Activated CD4-positive, alpha-beta T cell treated with anti-CD3 and anti-CD28 coated beads, Interleukin-2, amount 10 ng/mL, durations not matched to agents 7 days and 5 days (primary cell): ENCODE data around the gene CLDN20. TPM values are rescaled to one million over a fixed set of nuclear protein-coding genes. Genes with fewer than 3 reads are reported as not detected.
A peak's percentile ranks its signal among the peaks of the same experiment; 100 is the strongest.
"Not testable (repeated sequence)": the region's sequence is repeated elsewhere in the genome, so short reads cannot be mapped to it uniquely, and the experiment has no call there.

Experiments used
- CTCF ChIA-PET: fragments of 350-600 bp; sonication (Branson Sonifier 250); formaldehyde crosslinking; loops from one replicate; lab custom pipeline; 2021; ENCODE audit warnings: antibody characterized with exemption; lab: Charles Lee
- POLR2A ChIA-PET: fragments of 350-600 bp; sonication (Branson Sonifier 250); formaldehyde crosslinking; loops from one replicate; lab custom pipeline; 2021; ENCODE audit warnings: antibody characterized with exemption; lab: Charles Lee
- DNase-seq: peaks from one replicate; pipeline ENCODE4 v3.0.0-alpha.2; 2020
- H3K27ac Mint-ChIP-seq: one replicate; pipeline ENCODE4 v1.8.0; 2021; ENCODE audit warnings: mild to moderate bottlenecking, moderate library complexity, mixed read lengths
- H3K27me3 Mint-ChIP-seq: one replicate; pipeline ENCODE4 v1.8.0; 2021; ENCODE audit warnings: mixed read lengths
- H3K36me3 Mint-ChIP-seq: one replicate; pipeline ENCODE4 v1.8.0; 2021; ENCODE audit warnings: low read depth, mixed read lengths
- H3K4me1 Mint-ChIP-seq: one replicate; pipeline ENCODE4 v1.8.0; 2021; ENCODE audit warnings: mixed read lengths
- H3K4me3 Mint-ChIP-seq: one replicate; pipeline ENCODE4 v1.8.0; 2021; ENCODE audit warnings: mild to moderate bottlenecking, moderate library complexity, mixed read lengths
- H3K9me3 Mint-ChIP-seq: one replicate; pipeline ENCODE4 v1.8.0; 2021; ENCODE audit warnings: mixed read lengths
- total RNA-seq, 2 experiments: library from RNA; stranded (reverse); gene quantifications; one replicate each; pipeline ENCODE4 v1.2.3, GENCODE V29; 2021

Gene CLDN20
- total RNA-seq, 2 experiments from 2014 or later: not detected

- ChIA-PET CTCF (no interaction called here), POLR2A (no interaction called here)
- Mint-ChIP-seq H3K36me3 (peaks cover 47% of the 10 kb centered on the region), H3K4me1 (peaks cover 41% of the 10 kb centered on the region), H3K27me3 (no peaks in the 10 kb centered on the region), H3K4me3 (no peak overlapping the region), H3K9me3 (no peaks in the 10 kb centered on the region), H3K27ac (no peak overlapping the region)
- no peak for DNase-seq
Observed at GRCh38 chr6:155309150-155309549, 45.3 kb downstream of the CLDN20 start.

- Mint-ChIP-seq H3K36me3 (peaks cover 41% of the 10 kb centered on the region), H3K27ac (no peak overlapping the region), H3K27me3 (no peaks in the 10 kb centered on the region), H3K9me3 (no peaks in the 10 kb centered on the region), H3K4me1 (peaks cover 49% of the 10 kb centered on the region), H3K4me3 (no peak overlapping the region)
- no peak for DNase-seq
- ChIA-PET POLR2A (no interaction called here), CTCF (interaction anchor here (0.6 kb wide), 1 partner anchor 637 kb away, joined by 4 read pairs; no protein-coding TSS in a partner anchor)
Observed at GRCh38 chr6:155310596-155310995, 46.8 kb downstream of the CLDN20 start.

GRCh38 chr6:155311086-155311485 lies 47.3 kb downstream of the CLDN20 start:
- ChIA-PET CTCF (interaction anchor here (0.6 kb wide), 1 partner anchor 638 kb away, joined by 4 read pairs; no protein-coding TSS in a partner anchor), POLR2A (no interaction called here)
- H3K4me1 Mint-ChIP-seq: peaks cover 51% of the 10 kb centered on the region
- H3K9me3 Mint-ChIP-seq: no peaks in the 10 kb centered on the region
- H3K27me3 Mint-ChIP-seq: no peaks in the 10 kb centered on the region
- H3K27ac Mint-ChIP-seq: no peak overlapping the region
- DNase-seq: no peak
- H3K36me3 Mint-ChIP-seq: peaks cover 41% of the 10 kb centered on the region
- no peak overlapping the region for H3K4me3 Mint-ChIP-seq

GRCh38 chr6:155311583-155311982 lies 47.8 kb downstream of the CLDN20 start:
- H3K36me3 Mint-ChIP-seq: peaks cover 36% of the 10 kb centered on the region
- POLR2A ChIA-PET: interaction anchor here (0.5 kb wide), 1 partner anchor 355 kb away, joined by 4 read pairs; no protein-coding TSS in a partner anchor
- H3K4me1 Mint-ChIP-seq: peaks cover 49% of the 10 kb centered on the region
- CTCF ChIA-PET: no interaction called here
- no peak overlapping the region for H3K4me3 Mint-ChIP-seq
- H3K9me3 Mint-ChIP-seq: no peaks in the 10 kb centered on the region
- DNase-seq: no peak
- H3K27ac Mint-ChIP-seq: no peak overlapping the region
- no peaks in the 10 kb centered on the region for H3K27me3 Mint-ChIP-seq

- CTCF ChIA-PET: interaction anchor here (0.9 to 2.1 kb wide), 3 partner anchors 15 to 136 kb away, joined by 3 to 5 read pairs (median 4); no protein-coding TSS in a partner anchor
- POLR2A ChIA-PET, H3K27ac Mint-ChIP-seq, H3K9me3 Mint-ChIP-seq, DNase-seq, H3K27me3 Mint-ChIP-seq: not testable (repeated sequence)
- Mint-ChIP-seq H3K4me1 (peaks cover 45% of the 10 kb centered on the region), H3K36me3 (peaks cover 29% of the 10 kb centered on the region), H3K4me3 (peak overlapping the region; percentile 91)
Observed at GRCh38 chr6:155312950-155313349, 49.1 kb downstream of the CLDN20 start.

- ChIA-PET CTCF (interaction anchor here (0.6 to 2.1 kb wide), 3 partner anchors 14 to 314 kb away, joined by 3 to 5 read pairs (median 3); no protein-coding TSS in a partner anchor), POLR2A (interaction anchor here (0.6 kb wide), 1 partner anchor 106 kb away, joined by 5 read pairs; no protein-coding TSS in a partner anchor)
- DNase-seq: no peak
- Mint-ChIP-seq H3K36me3 (peaks cover 25% of the 10 kb centered on the region), H3K9me3 (no peaks in the 10 kb centered on the region), H3K27me3 (no peaks in the 10 kb centered on the region), H3K4me3 (peak overlapping the region; percentile 91), H3K27ac (peak overlapping the region; percentile 96), H3K4me1 (peaks cover 45% of the 10 kb centered on the region)
Observed at GRCh38 chr6:155313602-155314091, 49.8 kb downstream of the CLDN20 start.

- ChIA-PET CTCF (interaction anchor here (0.6 to 2.1 kb wide), 6 partner anchors 13 to 1961 kb away, joined by 3 to 5 read pairs (median 3); no protein-coding TSS in a partner anchor), POLR2A (interaction anchor here (0.6 to 0.9 kb wide), 3 partner anchors 105 to 1815 kb away, joined by 4 to 6 read pairs (median 5); no protein-coding TSS in a partner anchor)
- H3K27ac Mint-ChIP-seq: peak within 1 kb of the TSS; percentile 96
- peaks cover 43% of the 10 kb centered on the region for H3K4me1 Mint-ChIP-seq
- peak; percentile 99 for DNase-seq
- no peaks in the 10 kb centered on the region for H3K9me3 Mint-ChIP-seq
- H3K4me3 Mint-ChIP-seq: peak within 1 kb of the TSS; percentile 91
- H3K36me3 Mint-ChIP-seq: peaks cover 22% of the 10 kb centered on the region
- no peaks in the 10 kb centered on the region for H3K27me3 Mint-ChIP-seq
Observed at GRCh38 chr6:155314092-155314772, 50.4 kb downstream of the CLDN20 start, which contains the start of gene TFB1M. TSS of gene TFB1M (minus strand) at chr6:155314484. CDS start at chr6:155314428, 56 bp downstream.

- peak overlapping the region; percentile 91 for H3K4me3 Mint-ChIP-seq
- POLR2A ChIA-PET: interaction anchor here (0.6 to 0.9 kb wide), 4 partner anchors 136 to 1814 kb away, joined by 4 to 6 read pairs (median 4); no protein-coding TSS in a partner anchor
- no peaks in the 10 kb centered on the region for H3K27me3 Mint-ChIP-seq
- H3K36me3 Mint-ChIP-seq: peaks cover 20% of the 10 kb centered on the region
- DNase-seq: peak; percentile 69
- H3K4me1 Mint-ChIP-seq: peaks cover 46% of the 10 kb centered on the region
- peak overlapping the region; percentile 96 for H3K27ac Mint-ChIP-seq
- CTCF ChIA-PET: interaction anchor here (0.6 to 2.9 kb wide), 8 partner anchors 15 to 1960 kb away, joined by 3 to 11 read pairs (median 4); no protein-coding TSS in a partner anchor
- no peaks in the 10 kb centered on the region for H3K9me3 Mint-ChIP-seq
Observed at GRCh38 chr6:155314773-155315515, 51.1 kb downstream of the CLDN20 start.

- H3K27ac Mint-ChIP-seq: peak overlapping the region; percentile 96
- DNase-seq: no peak
- H3K36me3 Mint-ChIP-seq: peaks cover 17% of the 10 kb centered on the region
- ChIA-PET POLR2A (interaction anchor here (0.6 to 0.9 kb wide), 3 partner anchors 137 to 1813 kb away, joined by 4 to 6 read pairs (median 5); no protein-coding TSS in a partner anchor), CTCF (interaction anchor here (0.6 to 2.9 kb wide), 7 partner anchors 8 to 1959 kb away, joined by 3 to 11 read pairs (median 4); no protein-coding TSS in a partner anchor)
- peaks cover 44% of the 10 kb centered on the region for H3K4me1 Mint-ChIP-seq
- no peaks in the 10 kb centered on the region for H3K27me3 Mint-ChIP-seq
- H3K4me3 Mint-ChIP-seq: peak overlapping the region; percentile 91
- H3K9me3 Mint-ChIP-seq: no peaks in the 10 kb centered on the region
Observed at GRCh38 chr6:155315516-155315871, 51.7 kb downstream of the CLDN20 start.

- H3K4me1 Mint-ChIP-seq: peaks cover 41% of the 10 kb centered on the region
- POLR2A ChIA-PET: interaction anchor here (0.6 to 0.7 kb wide), 2 partner anchors 18 to 99 kb away, joined by 3 to 4 read pairs; no protein-coding TSS in a partner anchor
- peaks cover 13% of the 10 kb centered on the region for H3K36me3 Mint-ChIP-seq
- CTCF ChIA-PET: interaction anchor here (0.5 to 2.9 kb wide), 6 partner anchors 9 to 642 kb away, joined by 3 to 11 read pairs (median 4); no protein-coding TSS in a partner anchor
- H3K27me3 Mint-ChIP-seq: no peaks in the 10 kb centered on the region
- DNase-seq: no peak
- no peaks in the 10 kb centered on the region for H3K9me3 Mint-ChIP-seq
- no peak overlapping the region for H3K4me3 Mint-ChIP-seq
- H3K27ac Mint-ChIP-seq: no peak overlapping the region
Observed at GRCh38 chr6:155316419-155316818, 52.6 kb downstream of the CLDN20 start.

GRCh38 chr6:155317186-155317585 lies 53.4 kb downstream of the CLDN20 start:
- H3K9me3 Mint-ChIP-seq: no peaks in the 10 kb centered on the region
- H3K27me3 Mint-ChIP-seq: no peaks in the 10 kb centered on the region
- no peak overlapping the region for H3K4me3 Mint-ChIP-seq
- peaks cover 10% of the 10 kb centered on the region for H3K36me3 Mint-ChIP-seq
- ChIA-PET POLR2A (no interaction called here), CTCF (interaction anchor here (2.0 to 2.9 kb wide), 2 partner anchors 10 to 12 kb away, joined by 6 to 11 read pairs; no protein-coding TSS in a partner anchor)
- no peak for DNase-seq
- no peak overlapping the region for H3K27ac Mint-ChIP-seq
- peaks cover 34% of the 10 kb centered on the region for H3K4me1 Mint-ChIP-seq

- H3K36me3 Mint-ChIP-seq: no peaks in the 10 kb centered on the region
- POLR2A ChIA-PET: no interaction called here
- no peaks in the 10 kb centered on the region for H3K9me3 Mint-ChIP-seq
- H3K4me1 Mint-ChIP-seq: peaks cover 18% of the 10 kb centered on the region
- CTCF ChIA-PET: interaction anchor here (1.1 kb wide), 1 partner anchor 14 kb away, joined by 4 read pairs; no protein-coding TSS in a partner anchor
- DNase-seq: no peak
- H3K27me3 Mint-ChIP-seq: no peaks in the 10 kb centered on the region
- H3K27ac Mint-ChIP-seq: no peak overlapping the region
- no peak overlapping the region for H3K4me3 Mint-ChIP-seq
Observed at GRCh38 chr6:155319902-155320301, 56.1 kb downstream of the CLDN20 start.
